ENCODE measurements around the gene BHLHE41.

DNA sequence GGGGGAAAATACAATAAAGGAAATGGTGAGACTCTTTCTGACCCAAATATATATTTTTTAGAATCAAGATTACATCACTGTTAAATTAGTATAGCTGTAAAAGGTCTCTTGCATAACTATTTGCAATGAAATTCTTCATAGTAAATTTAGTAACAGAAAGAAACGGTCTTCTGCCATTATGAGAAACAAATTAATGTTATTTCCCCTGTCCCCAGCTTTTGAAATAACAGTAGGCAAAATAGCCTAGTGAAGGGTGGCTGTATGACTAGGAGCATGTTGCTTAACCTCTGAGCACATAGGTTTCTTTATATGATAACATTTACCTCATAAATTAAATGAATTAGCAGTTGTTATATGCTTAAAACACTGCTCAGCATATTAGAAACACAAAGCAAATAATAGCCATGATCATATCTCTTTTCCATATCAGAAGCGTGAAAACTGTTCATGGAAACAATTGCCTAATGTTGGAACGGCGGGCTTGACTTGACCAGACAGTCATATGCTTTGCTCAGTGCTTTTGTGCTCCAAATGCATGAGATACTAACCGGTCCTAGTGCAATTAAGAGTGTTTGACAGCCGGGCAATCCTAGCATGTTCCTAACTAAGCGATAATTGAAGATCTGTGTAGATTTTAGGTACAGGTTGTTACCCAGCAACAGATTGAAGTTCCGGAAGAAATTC, 24.0 kb downstream of the BHLHE41 start:
- TF ChIP-seq, protein P1, sequence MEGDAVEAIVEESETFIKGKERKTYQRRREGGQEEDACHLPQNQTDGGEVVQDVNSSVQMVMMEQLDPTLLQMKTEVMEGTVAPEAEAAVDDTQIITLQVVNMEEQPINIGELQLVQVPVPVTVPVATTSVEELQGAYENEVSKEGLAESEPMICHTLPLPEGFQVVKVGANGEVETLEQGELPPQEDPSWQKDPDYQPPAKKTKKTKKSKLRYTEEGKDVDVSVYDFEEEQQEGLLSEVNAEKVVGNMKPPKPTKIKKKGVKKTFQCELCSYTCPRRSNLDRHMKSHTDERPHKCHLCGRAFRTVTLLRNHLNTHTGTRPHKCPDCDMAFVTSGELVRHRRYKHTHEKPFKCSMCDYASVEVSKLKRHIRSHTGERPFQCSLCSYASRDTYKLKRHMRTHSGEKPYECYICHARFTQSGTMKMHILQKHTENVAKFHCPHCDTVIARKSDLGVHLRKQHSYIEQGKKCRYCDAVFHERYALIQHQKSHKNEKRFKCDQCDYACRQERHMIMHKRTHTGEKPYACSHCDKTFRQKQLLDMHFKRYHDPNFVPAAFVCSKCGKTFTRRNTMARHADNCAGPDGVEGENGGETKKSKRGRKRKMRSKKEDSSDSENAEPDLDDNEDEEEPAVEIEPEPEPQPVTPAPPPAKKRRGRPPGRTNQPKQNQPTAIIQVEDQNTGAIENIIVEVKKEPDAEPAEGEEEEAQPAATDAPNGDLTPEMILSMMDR (conservative IDR thresholded peaks at IDR 0.05): no peak
- TF ChIP-seq ZFX (IDR thresholded peaks at IDR 0.05): no peak

Data from C4-2B (cell line).